A549 (cell line): Measurements from ENCODE around the gene FRMD1. TPM values are rescaled to one million over a fixed set of nuclear protein-coding genes. Genes with fewer than 3 reads are reported as not detected.

Experiments used
- ATAC-seq, 2 experiments: fragments of 200-7000 bp in 1 of 2; fragments of >200 bp in 1 of 2; cut with Nextera tagmentation in 1 of 2; cut with Tn5 transposase in 1 of 2; 3 replicates each; pipeline versions ENCODE4 v1.8.0 to v1.9.1; 2018 to 2020; ENCODE audit warnings: mild to moderate bottlenecking in 1 of 2, moderate library complexity in 1 of 2
- CTCF ChIA-PET: fragments of 300-600 bp; sonication (Branson Sonifier 250); formaldehyde crosslinking; extraction: SDS; loops from one replicate; lab custom pipeline; 2021; ENCODE audit warnings: antibody characterized with exemption, inconsistent platforms; lab: Yijun Ruan, JAX
- POLR2A ChIA-PET: fragments of 350-600 bp; formaldehyde crosslinking; extraction: SDS; loops from one replicate; lab custom pipeline; 2021; ENCODE audit warnings: antibody characterized with exemption, inconsistent platforms; lab: Yijun Ruan, JAX
- DNase-seq, 2 experiments: peaks; one replicate each; pipeline versions ENCODE4 v3.0.0 to v3.0.0-alpha.2; 2011 to 2016; ENCODE audit warnings: low read depth in 1 of 2, low spot score in 1 of 2
- FAIRE-seq: peaks from 2 replicates; lab custom pipeline; 2011; peaks lifted over from hg19 to GRCh38; lab: Jason Lieb, UNC
- H3K27ac ChIP-seq, 2 experiments: fragments of >200 bp; sonication (Bioruptor Twin); formaldehyde crosslinking; 3 replicates each; pipeline ENCODE4 v1.5.1; 2016 to 2017
- H3K4me1 ChIP-seq: fragments of >200 bp; sonication (Bioruptor Twin); formaldehyde crosslinking; 3 replicates; pipeline ENCODE4 v1.6.1; 2016
- H3K4me2 ChIP-seq: fragments of >200 bp; sonication (Bioruptor Twin); formaldehyde crosslinking; 3 replicates; pipeline ENCODE4 v1.6.1; 2016
- H3K4me3 ChIP-seq: fragments of >200 bp; sonication (Bioruptor Twin); formaldehyde crosslinking; 3 replicates; pipeline ENCODE4 v1.5.1; 2016
- H3K9me3 ChIP-seq: fragments of >200 bp; sonication (Bioruptor Twin); formaldehyde crosslinking; 3 replicates; pipeline ENCODE4 v1.6.1; 2016
- EHF ChIP-seq: fragments of 250-450 bp; sonication (Bioruptor Pico); IDR thresholded peaks from 2 replicates; pipeline ENCODE4 v1.5.0; 2020; ENCODE audit warnings: mild to moderate bottlenecking
- EP300 ChIP-seq, 2 experiments: fragments of >200 bp; sonication (Bioruptor Twin); formaldehyde crosslinking; IDR thresholded peaks; 2 replicates in 1 of 2; 3 replicates in 1 of 2; pipeline ENCODE4 v1.6.1; 2016 to 2017
- ESRRA ChIP-seq: fragments of 150-350 bp; IDR thresholded peaks from 2 replicates; pipeline ENCODE4 v1.6.1; 2014; ENCODE audit warnings: mild to moderate bottlenecking, low read length, borderline replicate concordance
- HDAC2 ChIP-seq: fragments of 200-600 bp; sonication (generic); IDR thresholded peaks from 2 replicates; pipeline ENCODE4 v1.6.1; 2016
- HEYL ChIP-seq: fragments of 250-450 bp; sonication (Bioruptor Pico); IDR thresholded peaks from 2 replicates; pipeline ENCODE4 v1.8.0; 2021; ENCODE audit warnings: mild to moderate bottlenecking, moderate library complexity
- HOXB5 ChIP-seq: fragments of 250-450 bp; sonication (Bioruptor Pico); IDR thresholded peaks from 2 replicates; pipeline ENCODE4 v1.5.0; 2020; ENCODE audit warnings: mild to moderate bottlenecking, moderate library complexity
- NPAS2 ChIP-seq: fragments of 250-450 bp; sonication (Bioruptor Pico); IDR thresholded peaks from 2 replicates; pipeline ENCODE4 v1.8.0; 2022; ENCODE audit warnings: mild to moderate bottlenecking, moderate library complexity, borderline replicate concordance
- POLR2A ChIP-seq: IDR thresholded peaks from 2 replicates; pipeline ENCODE4 v1.6.1; 2012; ENCODE audit warnings: mild to moderate bottlenecking, low read length
- ZFP36 ChIP-seq: fragments of 450-650 bp; IDR thresholded peaks from 2 replicates; pipeline ENCODE4 v1.6.1; 2014; ENCODE audit warnings: borderline replicate concordance; ENCODE audit not compliant: partially characterized antibody
- WGBS: methylation state at CpG from one replicate; pipeline ENCODE4 v1.1.6; 2017; ENCODE audit errors: missing lambda C conversion rate; 5-methylcytosine and 5-hydroxymethylcytosine counted together
- polyA plus RNA-seq, 4 experiments: library from polyadenylated mRNA; depleted of rRNA in 3 of 4; stranded (reverse); fragments of >200 nt; fragmentation: RNase III in 1 of 4; extraction: RNeasy Plus Mini Kit Qiagen cat#74134 plus additional on column Dnase treatment in 1 of 4; gene quantifications; 2 replicates in 3 of 4; 3 replicates in 1 of 4; pipeline ENCODE4 v1.2.3, GENCODE V29; 2011 to 2017
- TF ChIP-seq, protein P1 (sequence below): fragments of >200 bp; sonication (Bioruptor Twin); formaldehyde crosslinking; IDR thresholded peaks from 3 replicates; pipeline ENCODE4 v1.5.1; 2016
- TF ChIP-seq, protein P2 (sequence below): IDR thresholded peaks from 2 replicates; pipeline ENCODE4 v1.6.1; 2012
- TF ChIP-seq, protein P3 (sequence below): fragments of 200-600 bp; sonication (generic); IDR thresholded peaks from 2 replicates; pipeline ENCODE4 v1.6.1; 2016; ENCODE audit warnings: antibody characterized with exemption, mild to moderate bottlenecking, moderate library complexity
- TF ChIP-seq, protein P4 (sequence below): IDR thresholded peaks from 2 replicates; pipeline ENCODE4 v1.6.1; 2012
- TF ChIP-seq, protein P5 (sequence below): fragments of 250-450 bp; sonication (Bioruptor Pico); IDR thresholded peaks from 2 replicates; pipeline ENCODE4 v1.5.0; 2020; ENCODE audit warnings: low read depth, mild to moderate bottlenecking, moderate library complexity
- TF ChIP-seq, protein P6 (sequence below): fragments of 150-350 bp; IDR thresholded peaks from 2 replicates; pipeline ENCODE4 v1.6.1; 2014; ENCODE audit warnings: low read depth, mild to moderate bottlenecking, low read length

The FRMD1 gene
- polyA plus RNA-seq, 2 of the 4 experiments (the other 2 are of a cell fraction): not detected

DNA sequence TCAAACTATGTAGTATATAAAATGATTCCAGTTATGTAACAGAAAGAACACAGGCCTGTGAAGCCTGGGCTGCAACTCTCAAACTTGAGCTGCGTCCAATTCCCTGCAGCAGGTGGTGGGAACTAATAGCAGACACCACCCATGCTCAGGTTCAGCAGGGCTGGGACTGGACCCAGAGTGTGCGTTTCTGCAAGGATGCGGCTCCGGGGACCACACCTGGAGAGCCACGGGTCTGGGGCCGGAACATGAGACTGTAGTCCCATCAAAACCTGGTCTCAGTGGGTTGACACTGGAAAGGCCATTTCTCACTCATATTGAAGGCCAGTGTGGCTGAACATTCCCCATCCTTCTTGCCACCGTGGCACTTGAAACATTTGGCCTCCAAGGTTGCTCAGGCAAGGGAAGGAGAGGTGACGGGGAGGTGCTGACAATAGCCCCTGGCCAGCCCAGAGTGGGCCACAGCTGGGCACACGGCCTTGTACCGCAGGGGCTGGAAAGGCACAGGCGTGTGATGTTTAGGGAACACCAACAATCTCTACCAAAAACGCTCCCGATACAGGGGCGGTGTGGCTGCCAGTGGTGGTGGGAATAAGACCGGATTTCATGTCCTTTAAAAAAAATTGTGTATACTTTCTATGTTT, 38.0 kb downstream of the FRMD1 start (continued):
- no peak for TF ChIP-seq HDAC2
- TF ChIP-seq, protein P1, sequence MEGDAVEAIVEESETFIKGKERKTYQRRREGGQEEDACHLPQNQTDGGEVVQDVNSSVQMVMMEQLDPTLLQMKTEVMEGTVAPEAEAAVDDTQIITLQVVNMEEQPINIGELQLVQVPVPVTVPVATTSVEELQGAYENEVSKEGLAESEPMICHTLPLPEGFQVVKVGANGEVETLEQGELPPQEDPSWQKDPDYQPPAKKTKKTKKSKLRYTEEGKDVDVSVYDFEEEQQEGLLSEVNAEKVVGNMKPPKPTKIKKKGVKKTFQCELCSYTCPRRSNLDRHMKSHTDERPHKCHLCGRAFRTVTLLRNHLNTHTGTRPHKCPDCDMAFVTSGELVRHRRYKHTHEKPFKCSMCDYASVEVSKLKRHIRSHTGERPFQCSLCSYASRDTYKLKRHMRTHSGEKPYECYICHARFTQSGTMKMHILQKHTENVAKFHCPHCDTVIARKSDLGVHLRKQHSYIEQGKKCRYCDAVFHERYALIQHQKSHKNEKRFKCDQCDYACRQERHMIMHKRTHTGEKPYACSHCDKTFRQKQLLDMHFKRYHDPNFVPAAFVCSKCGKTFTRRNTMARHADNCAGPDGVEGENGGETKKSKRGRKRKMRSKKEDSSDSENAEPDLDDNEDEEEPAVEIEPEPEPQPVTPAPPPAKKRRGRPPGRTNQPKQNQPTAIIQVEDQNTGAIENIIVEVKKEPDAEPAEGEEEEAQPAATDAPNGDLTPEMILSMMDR: no peak

DNA sequence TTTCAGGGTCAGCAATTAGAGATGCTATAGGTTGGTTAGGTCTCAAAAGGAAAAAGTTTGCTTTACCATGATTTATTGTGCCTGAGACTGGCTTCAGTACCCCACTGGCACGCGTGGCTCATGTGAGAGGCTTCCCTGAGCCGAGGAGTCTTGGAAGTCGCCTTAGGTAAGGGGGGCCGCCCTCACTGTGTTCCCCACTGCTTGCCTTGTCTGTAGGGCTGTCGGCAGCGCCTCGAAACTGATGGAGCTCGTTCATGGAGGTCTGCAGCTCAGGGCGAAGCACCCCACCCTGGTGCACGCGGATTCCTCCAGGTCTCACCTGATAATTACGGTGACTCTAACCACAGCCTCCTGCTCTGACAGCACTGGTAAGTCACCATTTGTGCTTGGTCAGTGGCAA, 39.2 kb downstream of the FRMD1 start:
- no peak overlapping the region for H3K27ac ChIP-seq
- ATAC-seq: no peak
- TF ChIP-seq, protein P2, sequence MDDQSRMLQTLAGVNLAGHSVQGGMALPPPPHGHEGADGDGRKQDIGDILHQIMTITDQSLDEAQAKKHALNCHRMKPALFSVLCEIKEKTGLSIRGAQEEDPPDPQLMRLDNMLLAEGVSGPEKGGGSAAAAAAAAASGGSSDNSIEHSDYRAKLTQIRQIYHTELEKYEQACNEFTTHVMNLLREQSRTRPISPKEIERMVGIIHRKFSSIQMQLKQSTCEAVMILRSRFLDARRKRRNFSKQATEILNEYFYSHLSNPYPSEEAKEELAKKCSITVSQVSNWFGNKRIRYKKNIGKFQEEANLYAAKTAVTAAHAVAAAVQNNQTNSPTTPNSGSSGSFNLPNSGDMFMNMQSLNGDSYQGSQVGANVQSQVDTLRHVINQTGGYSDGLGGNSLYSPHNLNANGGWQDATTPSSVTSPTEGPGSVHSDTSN: no peak
- TF ChIP-seq, protein P3, sequence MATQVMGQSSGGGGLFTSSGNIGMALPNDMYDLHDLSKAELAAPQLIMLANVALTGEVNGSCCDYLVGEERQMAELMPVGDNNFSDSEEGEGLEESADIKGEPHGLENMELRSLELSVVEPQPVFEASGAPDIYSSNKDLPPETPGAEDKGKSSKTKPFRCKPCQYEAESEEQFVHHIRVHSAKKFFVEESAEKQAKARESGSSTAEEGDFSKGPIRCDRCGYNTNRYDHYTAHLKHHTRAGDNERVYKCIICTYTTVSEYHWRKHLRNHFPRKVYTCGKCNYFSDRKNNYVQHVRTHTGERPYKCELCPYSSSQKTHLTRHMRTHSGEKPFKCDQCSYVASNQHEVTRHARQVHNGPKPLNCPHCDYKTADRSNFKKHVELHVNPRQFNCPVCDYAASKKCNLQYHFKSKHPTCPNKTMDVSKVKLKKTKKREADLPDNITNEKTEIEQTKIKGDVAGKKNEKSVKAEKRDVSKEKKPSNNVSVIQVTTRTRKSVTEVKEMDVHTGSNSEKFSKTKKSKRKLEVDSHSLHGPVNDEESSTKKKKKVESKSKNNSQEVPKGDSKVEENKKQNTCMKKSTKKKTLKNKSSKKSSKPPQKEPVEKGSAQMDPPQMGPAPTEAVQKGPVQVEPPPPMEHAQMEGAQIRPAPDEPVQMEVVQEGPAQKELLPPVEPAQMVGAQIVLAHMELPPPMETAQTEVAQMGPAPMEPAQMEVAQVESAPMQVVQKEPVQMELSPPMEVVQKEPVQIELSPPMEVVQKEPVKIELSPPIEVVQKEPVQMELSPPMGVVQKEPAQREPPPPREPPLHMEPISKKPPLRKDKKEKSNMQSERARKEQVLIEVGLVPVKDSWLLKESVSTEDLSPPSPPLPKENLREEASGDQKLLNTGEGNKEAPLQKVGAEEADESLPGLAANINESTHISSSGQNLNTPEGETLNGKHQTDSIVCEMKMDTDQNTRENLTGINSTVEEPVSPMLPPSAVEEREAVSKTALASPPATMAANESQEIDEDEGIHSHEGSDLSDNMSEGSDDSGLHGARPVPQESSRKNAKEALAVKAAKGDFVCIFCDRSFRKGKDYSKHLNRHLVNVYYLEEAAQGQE: no peak
- TF ChIP-seq NPAS2 (CRISPR knock-in tag) (no peak), ESRRA (no peak), HEYL (CRISPR knock-in tag) (no peak), POLR2A (no peak)
- TF ChIP-seq, protein P4, sequence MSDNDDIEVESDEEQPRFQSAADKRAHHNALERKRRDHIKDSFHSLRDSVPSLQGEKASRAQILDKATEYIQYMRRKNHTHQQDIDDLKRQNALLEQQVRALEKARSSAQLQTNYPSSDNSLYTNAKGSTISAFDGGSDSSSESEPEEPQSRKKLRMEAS: no peak
- TF ChIP-seq, all 56 proteins: peak for 0
- Histone ChIP-seq H3K4me3 (no peak overlapping the region), H3K4me2 (no peak overlapping the region), H3K9me3 (peaks cover 10% of the 10 kb centered on the region; the same call in 2 of the 3 replicates), H3K4me1 (peaks cover 4% of the 10 kb centered on the region; the same call in 1 of the 3 replicates)
- CTCF ChIA-PET: no interaction called here
- FAIRE-seq: no peak
- WGBS: 63% methylated on average over 9 of the region's 13 CpGs
- POLR2A ChIA-PET: no interaction called here
- no peak for DNase-seq

DNA sequence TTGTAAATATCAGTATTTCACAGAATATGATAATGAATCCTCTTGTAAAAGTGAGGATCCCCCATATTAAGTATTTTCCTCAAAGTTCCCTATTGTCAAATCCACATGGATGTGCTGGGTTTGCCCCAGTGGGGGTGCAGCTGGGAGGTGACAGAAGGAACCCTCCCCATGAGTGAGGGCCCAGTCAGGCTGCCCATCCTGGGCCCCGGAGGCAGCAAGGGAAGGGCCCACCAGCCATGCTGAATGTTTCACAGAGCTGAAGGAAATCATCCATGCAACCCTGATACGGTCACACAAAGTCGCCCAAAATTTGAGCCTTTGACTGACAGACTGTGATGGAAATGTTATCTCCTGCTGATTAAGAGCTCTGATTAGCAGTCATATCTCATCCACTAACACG, 39.7 kb downstream of the FRMD1 start:
- ATAC-seq (no peak), FAIRE-seq (no peak), DNase-seq (no peak)
- POLR2A ChIA-PET: no interaction called here
- CTCF ChIA-PET: interaction anchor here (0.7 kb wide), 1 partner anchor 26 kb away, joined by 4 read pairs; no protein-coding TSS in a partner anchor
- Histone ChIP-seq H3K4me2 (no peak overlapping the region), H3K4me3 (no peak overlapping the region), H3K9me3 (peaks cover 10% of the 10 kb centered on the region; the same call in 2 of the 3 replicates), H3K27ac (no peak overlapping the region), H3K4me1 (peaks cover 4% of the 10 kb centered on the region; the same call in 1 of the 3 replicates)
- TF ChIP-seq EHF (CRISPR knock-in tag): no peak
- no peak for TF ChIP-seq HOXB5
- TF ChIP-seq, protein P5, sequence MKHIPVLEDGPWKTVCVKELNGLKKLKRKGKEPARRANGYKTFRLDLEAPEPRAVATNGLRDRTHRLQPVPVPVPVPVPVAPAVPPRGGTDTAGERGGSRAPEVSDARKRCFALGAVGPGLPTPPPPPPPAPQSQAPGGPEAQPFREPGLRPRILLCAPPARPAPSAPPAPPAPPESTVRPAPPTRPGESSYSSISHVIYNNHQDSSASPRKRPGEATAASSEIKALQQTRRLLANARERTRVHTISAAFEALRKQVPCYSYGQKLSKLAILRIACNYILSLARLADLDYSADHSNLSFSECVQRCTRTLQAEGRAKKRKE (CRISPR knock-in tag): no peak
- TF ChIP-seq EP300 (IDR thresholded peaks at IDR 0.05): no peak
- no peak for TF ChIP-seq ZFP36
- TF ChIP-seq, protein P2: no peak
- TF ChIP-seq, protein P6, sequence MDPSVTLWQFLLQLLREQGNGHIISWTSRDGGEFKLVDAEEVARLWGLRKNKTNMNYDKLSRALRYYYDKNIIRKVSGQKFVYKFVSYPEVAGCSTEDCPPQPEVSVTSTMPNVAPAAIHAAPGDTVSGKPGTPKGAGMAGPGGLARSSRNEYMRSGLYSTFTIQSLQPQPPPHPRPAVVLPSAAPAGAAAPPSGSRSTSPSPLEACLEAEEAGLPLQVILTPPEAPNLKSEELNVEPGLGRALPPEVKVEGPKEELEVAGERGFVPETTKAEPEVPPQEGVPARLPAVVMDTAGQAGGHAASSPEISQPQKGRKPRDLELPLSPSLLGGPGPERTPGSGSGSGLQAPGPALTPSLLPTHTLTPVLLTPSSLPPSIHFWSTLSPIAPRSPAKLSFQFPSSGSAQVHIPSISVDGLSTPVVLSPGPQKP: no peak
- 49% methylated on average over 3 of the region's 4 CpGs for WGBS
